22Rv1 (cell line): ENCODE data around the gene CALHM1.

Experiments
- CTCF ChIP-seq: fragments of 450-650 bp; IDR thresholded peaks from 2 replicates; pipeline ENCODE4 v1.5.1; 2017; ENCODE audit warnings: mild to moderate bottlenecking
- ZFX ChIP-seq: fragments of 450-650 bp; IDR thresholded peaks from 2 replicates; pipeline ENCODE4 v1.6.1; 2017; ENCODE audit warnings: antibody characterized with exemption, borderline replicate concordance

- no peak for TF ChIP-seq CTCF
- no peak for TF ChIP-seq ZFX
Observed at GRCh38 chr10:103429647-103430046, 29.1 kb downstream of the CALHM1 start.
